Retinal pigment epithelial cell (primary cell): ENCODE measurements around the gene KDM8.
"Not testable (repeated sequence)": the region's sequence is repeated elsewhere in the genome, so short reads cannot be mapped to it uniquely, and the experiment has no call there.

ENCODE experiments used
- DNase-seq: peaks from one replicate; pipeline ENCODE4 v3.0.0-alpha.2; 2010; ENCODE audit warnings: low read depth
- H3K4me3 ChIP-seq: 2 replicates; pipeline ENCODE4 v1.5.1; 2011; ENCODE audit warnings: mild to moderate bottlenecking, low read length, control low read depth, moderate library complexity
- CTCF ChIP-seq: conservative IDR thresholded peaks from 2 replicates; pipeline ENCODE4 v1.5.1; 2011; ENCODE audit warnings: low read depth, low read length, control low read depth, inconsistent platforms

KDM8 gene

GRCh38 chr16:27259710-27260109 is 56.4 kb downstream of the KDM8 start:
- no peak for DNase-seq
- H3K4me3 ChIP-seq: no peak overlapping the region
- TF ChIP-seq CTCF: no peak

GRCh38 chr16:27262904-27263423 is 59.6 kb downstream of the KDM8 start:
- DNase-seq, H3K4me3 ChIP-seq: not testable (repeated sequence)

- H3K4me3 ChIP-seq: no peak overlapping the region
- TF ChIP-seq CTCF: no peak
- peak; percentile 15 for DNase-seq
Measured at GRCh38 chr16:27264151-27264550, 60.8 kb downstream of the KDM8 start.

GRCh38 chr16:27265982-27266381 is 62.7 kb downstream of the KDM8 start:
- H3K4me3 ChIP-seq: no peak overlapping the region
- DNase-seq: no peak
- no peak for TF ChIP-seq CTCF

- no peak overlapping the region for H3K4me3 ChIP-seq
- no peak for DNase-seq
- TF ChIP-seq CTCF: no peak
Measured at GRCh38 chr16:27267037-27267677, 63.8 kb downstream of the KDM8 start.

- H3K4me3 ChIP-seq: peak within 1 kb of the TSS; percentile 92
- peak; percentile 78 for DNase-seq
- TF ChIP-seq CTCF: peak; percentile 20
Measured at GRCh38 chr16:27268376-27269299, 65.3 kb downstream of the KDM8 start, which contains the start of gene NSMCE1. NSMCE1 (minus strand) TSS chr16:27268772; CDS start chr16:27257570, 11,202 bp downstream.

- no peak for DNase-seq
Measured at GRCh38 chr16:27269300-27270150, 66.2 kb downstream of the KDM8 start.

More at GRCh38 chr16:27269300-27270150, 66.2 kb downstream of the KDM8 start:
- peak overlapping the region; percentile 92 for H3K4me3 ChIP-seq
- no peak for TF ChIP-seq CTCF
